ENCODE measurements around the gene PFDN2. TPM values are rescaled to one million over a fixed set of nuclear protein-coding genes. Genes with fewer than 3 reads are reported as not detected.

Gene PFDN2
- total and polyA plus RNA-seq, 2 of the 4 experiments (the other 2 are of a cell fraction), result 62.4 to 179 TPM

GRCh38 chr1:161111117-161111516 lies 6.7 kb downstream of the PFDN2 start:
- no peak overlapping the region for H4K5ac ChIP-seq (ENCODE audit: low read depth, low read length)
- no peak overlapping the region for H2AK5ac ChIP-seq (ENCODE audit: low read depth, low read length)
- no peak overlapping the region for H2BK20ac ChIP-seq (ENCODE audit: low read depth, low read length)
- no peaks in the 10 kb centered on the region for H3K27me3 ChIP-seq (ENCODE audit: control insufficient read depth, insufficient read depth, low read length)
- H3K4me1 ChIP-seq (ENCODE audit: control insufficient read depth, insufficient read depth, low read length), result peaks cover 2% of the 10 kb centered on the region; the same call in 1 of the 2 replicates
- ChIA-PET POLR2A (ENCODE audit: unreplicated experiment) (no interaction called here), CTCF (no interaction called here)
- H3K14ac ChIP-seq (replicated peaks; ENCODE audit: low read depth, low read length), result no peak overlapping the region
- no TSS peak for BruUV-seq (replicated peaks)
- H3K56ac ChIP-seq (ENCODE audit: extremely low read depth, insufficient read depth, low read length), result no peak overlapping the region
- H2BK15ac ChIP-seq (ENCODE audit: low read depth, low read length), result no peak overlapping the region
- no peak overlapping the region for H3K4ac ChIP-seq (ENCODE audit: low read depth, low read length)
- in situ Hi-C loops (cut with MboI; ENCODE audit: low sequenced_read_pairs) (no loop called here), intact Hi-C loops (cut with micrococcal nuclease) (no loop called here), dilution Hi-C loops (cut with HindIII; ENCODE audit: low sequenced_read_pairs, unreplicated experiment) (no loop called here)
- peaks cover 19% of the 10 kb centered on the region for H3K9me1 ChIP-seq (ENCODE audit: insufficient read depth, low read length)
- H4K8ac ChIP-seq (ENCODE audit: low read depth in 2 of 2, low read length in 2 of 2), result no peak overlapping the region
- no peak overlapping the region for H3K9ac ChIP-seq (ENCODE audit: low read depth, low read length)
- no peak overlapping the region for H3K27ac ChIP-seq (ENCODE audit: insufficient read depth, low read length)
- H4K91ac ChIP-seq (ENCODE audit: insufficient read depth, low read depth, low read length), result no peak overlapping the region
- no peak overlapping the region for H3K4me3 ChIP-seq (ENCODE audit: insufficient read depth, low read depth, low read length)
- H4K20me1 ChIP-seq (ENCODE audit: insufficient read depth, low read length), result peaks cover 59% of the 10 kb centered on the region
- TF ChIP-seq POLR2A (IDR thresholded peaks at IDR 0.05; ENCODE audit: low read depth, low read length) (no peak), MXI1 (IDR thresholded peaks at IDR 0.05; ENCODE audit: borderline replicate concordance, low read depth, low read length) (no peak), FOS (IDR thresholded peaks at IDR 0.05; ENCODE audit: low read depth, low read length) (no peak), BHLHE40 (IDR thresholded peaks at IDR 0.05; ENCODE audit: low read depth, low read length) (no peak), MAFK (IDR thresholded peaks at IDR 0.05; ENCODE audit: low read depth, low read length) (no peak), NFE2L2 (IDR thresholded peaks at IDR 0.05; ENCODE audit: low read depth, low read length) (no peak), CEBPB (IDR thresholded peaks at IDR 0.05; ENCODE audit: low read depth, low read length) (no peak), RAD21 (IDR thresholded peaks at IDR 0.05; ENCODE audit: low read length) (no peak), SMC3 (IDR thresholded peaks at IDR 0.05; ENCODE audit: low read depth, low read length) (no peak), RCOR1 (IDR thresholded peaks at IDR 0.05; ENCODE audit: insufficient replicate concordance, low read length) (no peak), RFX5 (IDR thresholded peaks at IDR 0.05; ENCODE audit: low read depth, low read length) (no peak), CHD1 (IDR thresholded peaks at IDR 0.05; ENCODE audit: low read depth, low read length) (no peak), MAZ (IDR thresholded peaks at IDR 0.05; ENCODE audit: borderline replicate concordance, low read depth, low read length) (no peak), CTCF (conservative IDR thresholded peaks at IDR 0.05; ENCODE audit: low read depth, low read length) (no peak)
- TF ChIP-seq, protein P1, sequence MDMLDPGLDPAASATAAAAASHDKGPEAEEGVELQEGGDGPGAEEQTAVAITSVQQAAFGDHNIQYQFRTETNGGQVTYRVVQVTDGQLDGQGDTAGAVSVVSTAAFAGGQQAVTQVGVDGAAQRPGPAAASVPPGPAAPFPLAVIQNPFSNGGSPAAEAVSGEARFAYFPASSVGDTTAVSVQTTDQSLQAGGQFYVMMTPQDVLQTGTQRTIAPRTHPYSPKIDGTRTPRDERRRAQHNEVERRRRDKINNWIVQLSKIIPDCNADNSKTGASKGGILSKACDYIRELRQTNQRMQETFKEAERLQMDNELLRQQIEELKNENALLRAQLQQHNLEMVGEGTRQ (IDR thresholded peaks at IDR 0.05; ENCODE audit: low read depth, low read length), result no peak
- TF ChIP-seq, protein P2, sequence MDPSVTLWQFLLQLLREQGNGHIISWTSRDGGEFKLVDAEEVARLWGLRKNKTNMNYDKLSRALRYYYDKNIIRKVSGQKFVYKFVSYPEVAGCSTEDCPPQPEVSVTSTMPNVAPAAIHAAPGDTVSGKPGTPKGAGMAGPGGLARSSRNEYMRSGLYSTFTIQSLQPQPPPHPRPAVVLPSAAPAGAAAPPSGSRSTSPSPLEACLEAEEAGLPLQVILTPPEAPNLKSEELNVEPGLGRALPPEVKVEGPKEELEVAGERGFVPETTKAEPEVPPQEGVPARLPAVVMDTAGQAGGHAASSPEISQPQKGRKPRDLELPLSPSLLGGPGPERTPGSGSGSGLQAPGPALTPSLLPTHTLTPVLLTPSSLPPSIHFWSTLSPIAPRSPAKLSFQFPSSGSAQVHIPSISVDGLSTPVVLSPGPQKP (IDR thresholded peaks at IDR 0.05; ENCODE audit: borderline replicate concordance, low read depth, low read length), result no peak
- WGBS, 2 experiments (ENCODE audit: extremely low coverage in 2 of 2, insufficient read length in 1 of 2), result 80% methylated on average over 1 of the region's 3 CpGs; no CpG with 5 or more reads in 1 of the 2 experiments
- H3K79me1 ChIP-seq (ENCODE audit: low read depth in 1 of 2, low read length in 2 of 2), result peaks cover 12 to 67% of the 10 kb centered on the region in 2 experiments
- no peak overlapping the region for H3K4me2 ChIP-seq (ENCODE audit: low read depth, low read length)
- no peak overlapping the region for H2AK9ac ChIP-seq (replicated peaks; ENCODE audit: low read depth, low read length, poor library complexity)
- no peak overlapping the region for H3K18ac ChIP-seq (ENCODE audit: low read depth, low read length)
- no peak overlapping the region for H2BK120ac ChIP-seq (ENCODE audit: low read depth, low read length)
- ATAC-seq (ENCODE audit: low read depth) (no peak), DNase-seq (no peak)
- no peak overlapping the region for H2AFZ ChIP-seq (replicated peaks; ENCODE audit: low read length, poor library complexity)
- no peaks in the 10 kb centered on the region for H3K9me3 ChIP-seq (ENCODE audit: control insufficient read depth, insufficient read depth, low read length)
- no peak overlapping the region for H3K23ac ChIP-seq (ENCODE audit: low read depth, low read length)
- no peak overlapping the region for H2BK5ac ChIP-seq (ENCODE audit: low read depth, low read length, poor library complexity, severe bottlenecking)
- H3K36me3 ChIP-seq (ENCODE audit: control insufficient read depth, insufficient read depth, low read length), result peaks cover 6% of the 10 kb centered on the region
